Neutrophil (primary cell): ENCODE results near the gene MEOX2.

Source experiments
- H3K27ac ChIP-seq: fragments of 200-600 bp; sonication (generic); 2 replicates; pipeline ENCODE4 v1.5.1; 2016; ENCODE audit warnings: mild to moderate bottlenecking, moderate library complexity
- H3K27me3 ChIP-seq: fragments of 200-600 bp; sonication (generic); 2 replicates; pipeline ENCODE4 v1.6.0; 2016; ENCODE audit warnings: mild to moderate bottlenecking
- H3K36me3 ChIP-seq: fragments of 200-600 bp; sonication (generic); 2 replicates; pipeline ENCODE4 v1.5.1; 2017
- H3K4me1 ChIP-seq, 2 experiments: fragments of 200-600 bp in 1 of 2; sonication (generic) in 1 of 2; 1 replicate in 1 of 2; 2 replicates in 1 of 2; pipeline versions ENCODE4 v1.5.1 to v1.6.1; 2013 to 2016; ENCODE audit warnings: low read depth in 1 of 2, low read length in 1 of 2, mild to moderate bottlenecking in 1 of 2, moderate library complexity in 1 of 2; ENCODE audit not compliant: control insufficient read depth in 1 of 2, insufficient read depth in 1 of 2
- H3K4me3 ChIP-seq, 2 experiments: fragments of 200-600 bp in 1 of 2; sonication (generic) in 1 of 2; 1 replicate in 1 of 2; 2 replicates in 1 of 2; pipeline ENCODE4 v1.5.1; 2013 to 2016; ENCODE audit warnings: low read depth in 1 of 2, low read length in 1 of 2, mild to moderate bottlenecking in 1 of 2, moderate library complexity in 1 of 2
- H3K9me3 ChIP-seq: fragments of 200-600 bp; sonication (generic); 2 replicates; pipeline ENCODE4 v1.5.1; 2016
- CTCF ChIP-seq: fragments of 200-600 bp; sonication (generic); IDR thresholded peaks from 2 replicates; pipeline ENCODE4 v1.5.1; 2016; ENCODE audit warnings: antibody characterized with exemption

The MEOX2 gene

GRCh38 chr7:15719311-15719710, 32.8 kb upstream of the MEOX2 start:
- Histone ChIP-seq H3K4me3 (no peak overlapping the region), H3K27ac (no peak overlapping the region), H3K4me1 (no peaks in the 10 kb centered on the region), H3K27me3 (no peaks in the 10 kb centered on the region), H3K9me3 (no peaks in the 10 kb centered on the region), H3K36me3 (no peaks in the 10 kb centered on the region)
- TF ChIP-seq CTCF: no peak

DNA sequence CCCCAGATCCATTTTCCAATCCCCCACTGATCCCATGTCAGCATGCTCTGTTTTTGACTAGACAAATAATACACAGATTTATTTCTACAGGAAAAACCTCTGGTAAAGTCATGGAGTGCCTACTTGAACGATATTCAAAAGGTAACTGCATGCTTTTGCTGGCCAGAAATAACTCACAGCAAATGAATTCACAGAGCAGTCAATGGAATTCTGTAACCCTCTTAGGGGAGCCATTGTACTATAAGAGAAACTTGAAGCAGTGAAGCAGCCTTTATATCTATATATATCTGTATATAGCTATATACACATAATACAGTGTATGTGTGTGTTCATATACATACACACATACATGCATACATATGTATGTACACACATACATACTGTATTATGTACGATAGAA, 29.0 kb upstream of the MEOX2 start:
- Histone ChIP-seq H3K4me1 (no peaks in the 10 kb centered on the region), H3K36me3 (no peaks in the 10 kb centered on the region), H3K27me3 (no peaks in the 10 kb centered on the region), H3K9me3 (no peaks in the 10 kb centered on the region), H3K27ac (no peak overlapping the region), H3K4me3 (no peak overlapping the region)
- no peak for TF ChIP-seq CTCF

DNA sequence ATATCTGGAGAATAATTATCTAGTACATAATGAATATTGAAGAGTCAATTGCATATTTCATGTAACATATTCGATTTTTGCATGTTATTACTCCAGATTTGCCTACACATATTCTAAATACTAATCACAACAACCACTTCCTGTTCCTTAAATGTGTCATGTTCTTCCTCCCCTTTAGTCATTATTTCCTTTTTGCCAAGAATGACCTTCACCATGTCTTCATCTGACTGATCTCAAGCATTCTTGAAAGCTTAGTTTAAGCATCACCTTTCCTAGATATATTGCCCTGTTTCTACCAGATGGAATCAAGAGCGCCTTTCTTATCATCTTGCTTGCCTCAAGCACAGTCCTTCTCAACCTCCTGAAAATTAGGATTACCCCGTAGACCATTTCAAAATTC, 23.5 kb upstream of the MEOX2 start:
- no peaks in the 10 kb centered on the region for H3K4me1 ChIP-seq
- H3K4me3 ChIP-seq: no peak overlapping the region
- no peaks in the 10 kb centered on the region for H3K9me3 ChIP-seq
- no peak for TF ChIP-seq CTCF
- H3K27me3 ChIP-seq: no peaks in the 10 kb centered on the region
- no peak overlapping the region for H3K27ac ChIP-seq
- no peaks in the 10 kb centered on the region for H3K36me3 ChIP-seq

DNA sequence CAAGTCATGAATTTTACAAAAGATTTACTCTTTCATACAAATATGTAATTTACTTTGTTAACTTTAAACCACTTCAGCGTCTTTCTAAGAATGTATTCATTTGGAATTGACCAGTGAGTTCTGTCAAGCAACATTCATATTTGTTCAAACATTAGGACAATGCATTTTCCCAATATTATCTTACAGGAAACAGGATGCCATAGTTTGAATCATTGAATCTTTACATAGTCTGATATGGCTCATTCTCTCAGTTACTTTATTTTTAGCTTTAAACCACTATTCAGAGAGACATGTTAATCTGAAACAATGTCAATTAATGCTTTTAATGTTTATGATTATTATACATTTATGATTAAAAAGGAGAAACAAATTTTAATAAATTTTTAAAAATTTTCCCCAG, 21.1 kb upstream of the MEOX2 start:
- Histone ChIP-seq H3K4me1 (peaks cover 3 to 9% of the 10 kb centered on the region in 2 experiments), H3K36me3 (no peaks in the 10 kb centered on the region), H3K27me3 (no peaks in the 10 kb centered on the region), H3K4me3 (no peak overlapping the region), H3K9me3 (no peaks in the 10 kb centered on the region), H3K27ac (no peak overlapping the region)
- TF ChIP-seq CTCF: no peak

- H3K36me3 ChIP-seq: no peaks in the 10 kb centered on the region
- H3K27me3 ChIP-seq: no peaks in the 10 kb centered on the region
- no peak for TF ChIP-seq CTCF
- H3K9me3 ChIP-seq: no peaks in the 10 kb centered on the region
- H3K4me3 ChIP-seq: no peak overlapping the region
- H3K27ac ChIP-seq: no peak overlapping the region
- peaks cover 3 to 9% of the 10 kb centered on the region in 2 experiments for H3K4me1 ChIP-seq
These were observed 17.2 kb upstream of the MEOX2 start for GRCh38 chr7:15703732-15704131.

DNA sequence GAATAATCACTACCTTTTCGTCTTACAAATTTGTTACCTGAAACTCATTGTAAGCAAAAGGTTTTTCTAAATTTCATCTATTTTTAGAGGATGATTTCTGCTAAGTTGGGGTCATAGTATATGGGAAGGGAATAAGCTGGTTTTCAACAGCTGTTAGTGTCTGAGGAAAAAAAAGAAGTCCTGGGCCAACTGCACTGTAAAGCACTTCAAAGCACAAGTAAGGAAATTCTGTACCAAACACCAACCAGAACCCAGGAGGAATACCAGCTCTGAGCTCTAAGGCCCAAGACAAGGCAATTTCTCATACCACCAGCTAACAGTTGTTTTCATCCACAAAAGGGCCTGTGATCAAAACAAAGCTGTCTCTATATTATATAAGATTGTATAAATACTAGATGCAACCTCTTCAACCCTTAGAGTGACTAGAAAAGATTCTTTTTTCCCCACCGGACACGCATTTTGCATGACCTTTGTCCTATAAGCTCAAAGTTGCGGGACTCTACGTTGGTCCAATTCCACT, 6.1 kb upstream of the MEOX2 start:
- no peak for TF ChIP-seq CTCF
- Histone ChIP-seq H3K27ac (no peak overlapping the region), H3K36me3 (no peaks in the 10 kb centered on the region), H3K27me3 (peaks cover 32% of the 10 kb centered on the region), H3K4me3 (no peak overlapping the region), H3K9me3 (no peaks in the 10 kb centered on the region), H3K4me1 (no peaks in the 10 kb centered on the region)
